Measurements from ENCODE around the gene AVEN. TPM values are rescaled to one million over a fixed set of nuclear protein-coding genes. Genes with fewer than 3 reads are reported as not detected.

The AVEN gene
- total and polyA plus RNA-seq, 2 experiments from 2014 or later: 7.7 to 10.3 TPM

- TF ChIP-seq CTCF (conservative IDR thresholded peaks at IDR 0.05; ENCODE audit: low read depth in 2 of 2) (no peak), POLR2AphosphoS5 (IDR thresholded peaks at IDR 0.05; ENCODE audit: low read depth) (no peak), EZH2 (IDR thresholded peaks at IDR 0.05; ENCODE audit: low read depth, unreplicated experiment) (no peak), ETS1 (IDR thresholded peaks at IDR 0.05) (no peak), REST (IDR thresholded peaks at IDR 0.05; ENCODE audit: unreplicated experiment) (no peak), EZH2phosphoT487 (IDR thresholded peaks at IDR 0.05; ENCODE audit: unreplicated experiment) (no peak), ZNF114 (CRISPR knock-in tag; IDR thresholded peaks at IDR 0.05) (no peak), ZNF331 (CRISPR knock-in tag; IDR thresholded peaks at IDR 0.05; ENCODE audit: low read depth) (no peak)
- Mint-ChIP-seq H3K4me3 (no peak overlapping the region), H3K27me3 (ENCODE audit: insufficient read depth, low read depth, poor library complexity) (peaks cover 2% of the 10 kb centered on the region), H3K27ac (no peak overlapping the region), H3K4me1 (peaks cover 4% of the 10 kb centered on the region), H3K36me3 (ENCODE audit: low read depth) (no peaks in the 10 kb centered on the region), H3K9me3 (peaks cover 3% of the 10 kb centered on the region; the same call in 1 of the 3 replicates)
- no peaks in the 10 kb centered on the region for H3K79me2 ChIP-seq (replicated peaks; ENCODE audit: insufficient read depth)
- H3K4me1 ChIP-seq (ENCODE audit: insufficient read depth): peaks cover 3% of the 10 kb centered on the region; the same call in 1 of the 2 replicates
- DNase-seq (ENCODE audit: low spot score): no peak
- no peak overlapping the region for H3K4me3 ChIP-seq
- no peaks in the 10 kb centered on the region for H3F3A ChIP-seq (replicated peaks; ENCODE audit: low read depth)
- H3K27ac ChIP-seq (ENCODE audit: low read depth): no peak overlapping the region
- no peak overlapping the region for H2AFZ ChIP-seq
- no peak for ATAC-seq
- no peaks in the 10 kb centered on the region for H3K36me3 ChIP-seq (ENCODE audit: insufficient read depth)
- no peaks in the 10 kb centered on the region for H3K9me2 ChIP-seq (ENCODE audit: insufficient read depth)
- H3K4me2 ChIP-seq: no peak overlapping the region
- H4K20me1 ChIP-seq (replicated peaks; ENCODE audit: insufficient read depth): peaks cover 2% of the 10 kb centered on the region; the same call in 1 of the 2 replicates
- no peaks in the 10 kb centered on the region for H3K27me3 ChIP-seq (ENCODE audit: insufficient read depth)
These were observed 83.1 kb downstream of the AVEN start for GRCh38 chr15:33955945-33956344.

GRCh38 chr15:33946152-33946551 lies 92.9 kb downstream of the AVEN start:
- peaks cover 6% of the 10 kb centered on the region; the same call in 1 of the 2 replicates for H3K4me1 ChIP-seq (ENCODE audit: insufficient read depth)
- Mint-ChIP-seq H3K9me3 (no peaks in the 10 kb centered on the region), H3K4me3 (no peak overlapping the region), H3K27me3 (ENCODE audit: insufficient read depth, low read depth, poor library complexity) (peaks cover 3% of the 10 kb centered on the region), H3K4me1 (peaks cover 5% of the 10 kb centered on the region; the same call in 2 of the 3 replicates), H3K27ac (no peak overlapping the region), H3K36me3 (ENCODE audit: low read depth) (0 out of 3 replicates have a peak, but pooled peaks cover 2% of the 10 kb centered on the region)
- H3K27ac ChIP-seq (ENCODE audit: low read depth): no peak overlapping the region
- H3K9me2 ChIP-seq (ENCODE audit: insufficient read depth): no peaks in the 10 kb centered on the region
- ATAC-seq (no peak), DNase-seq (ENCODE audit: low spot score) (no peak)
- no peak overlapping the region for H3K4me3 ChIP-seq
- no peaks in the 10 kb centered on the region for H3K36me3 ChIP-seq (ENCODE audit: insufficient read depth)
- H3K27me3 ChIP-seq (ENCODE audit: insufficient read depth): no peaks in the 10 kb centered on the region
- H4K20me1 ChIP-seq (replicated peaks; ENCODE audit: insufficient read depth): no peaks in the 10 kb centered on the region
- no peaks in the 10 kb centered on the region for H3K79me2 ChIP-seq (replicated peaks; ENCODE audit: insufficient read depth)
- no peaks in the 10 kb centered on the region for H3F3A ChIP-seq (replicated peaks; ENCODE audit: low read depth)
- H3K4me2 ChIP-seq: no peak overlapping the region
- H2AFZ ChIP-seq: no peak overlapping the region
- no peak for TF ChIP-seq JUNB (IDR thresholded peaks at IDR 0.05; ENCODE audit: unreplicated experiment)
- TF ChIP-seq CTCF (conservative IDR thresholded peaks at IDR 0.05; ENCODE audit: low read depth in 2 of 2): no peak
- TF ChIP-seq STAT1 (IDR thresholded peaks at IDR 0.05; ENCODE audit: unreplicated experiment): no peak
- TF ChIP-seq POLR2AphosphoS5 (IDR thresholded peaks at IDR 0.05; ENCODE audit: low read depth): no peak

Data from GM23338 (cell line).